Hematopoietic multipotent progenitor cell treated with erythropoietin and hydrocortisone succinate and interleukin-3 and kit ligand, for 4 days (in vitro differentiated cells): ENCODE results near the gene SLC2A11.
"Not testable (repeated sequence)": the region's sequence is repeated elsewhere in the genome, so short reads cannot be mapped to it uniquely, and the experiment has no call there.

Experiments
- DNase-seq: peaks from one replicate; pipeline ENCODE4 v3.0.0-alpha.2; 2015

SLC2A11 gene

GRCh38 chr22:23847991-23848864 lies 9.4 kb upstream of the SLC2A11 start:
- DNase-seq: no peak

DNA sequence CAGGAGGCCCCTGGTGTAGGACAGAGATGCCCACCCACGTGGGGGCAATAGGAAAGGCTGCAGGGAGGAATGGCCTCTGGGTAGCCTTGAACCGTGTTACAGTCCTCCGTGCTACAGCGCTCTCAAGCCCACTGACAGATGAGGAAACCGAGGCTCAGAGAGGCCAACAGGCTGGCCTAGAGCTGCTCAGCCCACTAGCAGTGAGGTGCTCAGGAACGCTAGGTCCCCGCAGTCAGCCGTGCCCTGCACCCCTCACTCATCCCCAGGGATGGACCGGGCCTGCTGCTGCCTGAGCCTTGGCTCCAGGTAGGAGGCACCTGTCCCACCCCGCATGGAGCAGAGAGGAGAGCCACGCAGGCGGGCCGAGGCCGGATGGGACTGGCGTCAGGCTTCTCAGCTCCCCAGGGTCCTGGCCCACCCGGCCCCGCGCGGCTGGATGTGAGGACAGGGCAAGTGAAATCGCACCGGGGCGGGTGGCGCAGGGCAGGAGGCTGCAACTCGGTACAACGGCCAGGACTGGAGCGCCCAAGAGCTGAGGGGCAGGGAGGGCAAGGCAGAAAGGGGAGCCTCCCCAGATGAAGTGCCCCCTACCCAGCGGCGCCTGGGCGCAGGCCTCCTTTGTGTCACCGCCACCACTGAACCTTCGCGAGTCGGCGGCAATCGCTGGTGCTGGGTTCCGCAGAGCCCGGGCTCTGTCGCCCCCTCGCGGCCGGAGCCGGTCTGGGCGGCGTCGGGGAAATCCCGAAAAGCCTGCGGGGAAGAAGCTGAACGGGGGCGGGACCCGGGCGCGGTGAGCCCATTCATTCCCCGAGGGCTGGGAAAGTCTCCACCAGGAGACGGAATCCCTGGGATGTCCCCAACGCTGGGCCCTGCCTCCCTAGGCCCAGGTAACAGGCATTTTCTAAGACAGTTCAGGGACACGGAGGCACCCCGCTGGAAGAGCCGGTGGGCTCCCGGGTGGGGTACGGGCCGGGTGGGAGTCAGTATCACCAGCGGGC lies 8.4 kb upstream of the SLC2A11 start:
- DNase-seq: peak; percentile 85

DNA sequence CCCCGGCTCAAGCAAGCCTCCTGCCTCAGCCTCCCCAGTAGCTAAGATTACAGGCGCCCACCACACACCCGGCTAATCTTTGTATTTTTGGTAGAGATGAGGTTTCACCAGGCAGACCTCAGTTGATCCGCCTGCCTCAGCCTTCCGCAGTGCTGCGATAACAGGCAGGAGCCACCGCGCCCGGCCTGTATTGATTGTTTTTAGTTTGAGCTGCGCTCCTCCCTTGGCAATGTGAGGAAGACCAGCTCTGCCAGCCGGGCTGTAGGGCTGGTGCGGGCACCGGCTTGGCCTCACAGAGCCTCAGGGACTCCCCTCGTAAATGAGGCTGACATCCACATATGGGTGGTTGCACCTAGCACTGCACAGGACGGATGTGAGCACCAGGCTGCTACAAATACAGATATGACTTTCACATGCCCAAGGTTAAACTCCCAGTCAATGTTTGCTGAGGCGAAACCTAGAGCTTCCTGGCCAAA lies 7.5 kb upstream of the SLC2A11 start:
- no peak for DNase-seq

- DNase-seq: peak; percentile 70
These were observed 712 bp upstream of the SLC2A11 start for GRCh38 chr22:23856721-23857605.

DNA sequence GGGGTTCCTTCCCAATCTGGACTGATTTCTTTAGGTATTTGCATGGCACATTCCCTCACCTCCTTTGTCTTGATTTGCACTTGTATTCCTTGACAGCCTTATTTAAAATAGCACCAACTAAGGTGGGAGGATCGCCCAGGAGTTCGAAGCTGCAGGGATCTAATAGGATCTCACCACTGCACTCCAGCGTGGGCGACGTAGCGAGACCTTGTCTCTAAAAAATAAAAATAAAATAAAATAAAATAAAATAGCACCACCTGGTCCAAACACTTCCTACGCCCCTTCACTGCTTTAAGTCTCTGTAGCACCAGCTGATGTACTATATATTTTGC lies 775 bp downstream of the SLC2A11 start:
- no peak for DNase-seq

DNA sequence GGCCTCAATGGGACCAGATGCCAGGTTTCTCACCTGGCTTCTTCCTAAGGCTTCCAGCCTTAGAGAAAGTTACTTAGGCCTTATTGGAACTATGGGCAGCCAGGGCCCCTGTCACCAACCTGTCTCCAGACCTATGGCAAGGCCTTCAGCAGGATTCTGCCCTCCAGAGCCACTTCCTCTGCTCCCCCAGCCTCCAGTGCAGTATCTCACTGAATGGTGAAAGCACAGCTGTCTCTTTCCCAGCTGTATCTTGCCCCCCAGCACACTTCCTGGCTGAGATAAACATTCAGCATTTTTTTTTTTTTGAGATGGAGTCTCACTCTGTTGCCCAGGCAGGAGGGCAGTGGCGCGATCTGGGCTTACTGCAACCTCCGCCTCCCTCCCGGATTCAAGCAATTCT lies 1.5 kb downstream of the SLC2A11 start:
- DNase-seq: peak; percentile 35

- DNase-seq: not testable (repeated sequence)
These were observed 2.5 kb downstream of the SLC2A11 start for GRCh38 chr22:23860187-23860586.

DNA sequence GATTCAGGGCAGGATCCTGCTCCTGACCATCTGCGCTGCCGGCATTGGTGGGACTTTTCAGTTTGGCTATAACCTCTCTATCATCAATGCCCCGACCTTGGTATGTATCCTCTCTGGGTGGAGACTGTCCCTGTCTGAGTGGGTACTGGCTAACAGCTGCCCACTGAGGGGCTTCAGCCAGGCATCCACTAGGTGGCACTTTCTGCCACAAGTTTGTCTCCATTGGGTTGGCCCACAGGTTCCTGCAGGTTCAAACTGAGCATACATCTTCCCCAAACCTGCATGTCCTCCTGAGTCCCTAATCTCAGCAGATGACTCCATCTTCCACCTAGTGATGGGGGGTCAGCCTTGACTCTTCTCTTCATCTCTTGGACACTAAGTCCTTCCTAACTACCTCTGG lies 4.4 kb downstream of the SLC2A11 start:
- peak; percentile 84 for DNase-seq

- DNase-seq: not testable (repeated sequence)
These were observed 7.0 kb downstream of the SLC2A11 start for GRCh38 chr22:23864499-23865154.

- DNase-seq: no peak
These were observed 10.9 kb downstream of the SLC2A11 start for GRCh38 chr22:23868580-23868979.

DNA sequence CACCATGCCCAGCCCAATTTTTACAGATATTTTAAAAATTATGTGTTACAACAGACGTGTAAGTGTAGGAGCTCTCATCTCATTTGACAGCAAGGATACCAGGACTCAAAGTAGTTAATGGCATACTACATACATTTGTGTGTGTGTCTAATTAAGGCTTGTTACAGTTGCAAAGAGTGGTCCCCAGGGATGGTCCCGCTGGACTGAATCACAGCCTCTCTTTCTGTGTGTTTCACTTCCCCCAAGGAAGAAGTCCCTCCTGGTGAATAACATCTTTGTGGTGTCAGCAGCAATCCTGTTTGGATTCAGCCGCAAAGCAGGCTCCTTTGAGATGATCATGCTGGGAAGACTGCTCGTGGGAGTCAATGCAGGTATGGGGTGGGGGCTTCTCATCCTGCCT lies 17.2 kb downstream of the SLC2A11 start:
- DNase-seq: no peak

DNA sequence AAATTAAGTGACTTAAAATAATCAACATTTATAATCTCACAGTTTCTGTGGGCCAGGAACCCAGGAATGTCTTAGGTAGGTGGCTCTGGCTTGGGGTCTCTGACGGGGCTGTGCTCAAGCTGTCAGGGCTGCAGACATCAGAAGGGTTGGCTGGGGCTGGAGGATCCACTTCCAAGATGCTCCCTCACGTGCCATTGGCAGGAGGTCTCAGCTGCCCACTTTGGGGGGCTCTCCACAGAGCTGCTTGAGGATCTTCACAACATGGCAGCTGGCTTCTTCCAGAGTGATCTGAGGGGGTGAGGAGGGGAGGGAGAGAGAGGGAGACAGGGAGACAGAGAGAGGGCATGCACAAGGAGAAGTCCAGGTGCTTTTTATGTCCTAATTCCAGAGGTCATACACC lies 18.1 kb downstream of the SLC2A11 start:
- DNase-seq: no peak

DNA sequence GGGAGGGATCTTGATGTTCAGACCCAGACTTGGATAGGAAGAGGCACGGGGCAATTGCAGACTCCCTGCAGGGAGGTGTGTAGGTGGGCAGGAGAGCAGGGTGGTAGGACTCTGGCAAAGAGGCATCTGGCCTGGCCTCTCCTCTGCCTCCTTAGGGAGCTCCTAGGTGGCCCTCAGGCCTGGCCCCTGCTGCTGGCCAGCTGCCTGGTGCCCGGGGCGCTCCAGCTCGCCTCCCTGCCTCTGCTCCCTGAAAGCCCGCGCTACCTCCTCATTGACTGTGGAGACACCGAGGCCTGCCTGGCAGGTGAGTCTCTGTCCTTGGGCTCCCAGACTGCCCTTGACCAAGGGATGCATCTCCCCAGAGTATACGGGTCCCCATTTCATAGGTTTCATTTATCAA lies 19.9 kb downstream of the SLC2A11 start:
- DNase-seq: no peak

DNA sequence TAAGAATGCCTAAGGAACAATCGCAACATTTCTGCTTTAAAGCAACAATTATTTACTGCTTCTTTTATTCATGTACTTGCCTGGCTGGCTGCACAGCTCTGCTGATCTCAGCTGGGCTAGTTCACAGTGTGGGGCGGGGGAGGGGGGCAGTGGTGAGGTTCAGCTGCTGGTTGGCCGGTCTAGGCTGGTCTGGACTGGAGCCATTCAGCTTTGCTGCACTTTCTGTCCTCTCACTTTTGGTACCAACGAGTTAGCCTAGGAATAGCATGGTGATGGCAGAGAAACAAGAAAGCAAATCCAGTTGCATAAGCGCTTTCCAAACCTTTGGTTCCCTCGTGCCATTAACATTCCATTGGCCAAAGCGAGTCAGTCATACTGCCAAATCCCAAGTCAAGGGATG lies 20.5 kb downstream of the SLC2A11 start:
- DNase-seq: no peak

- no peak for DNase-seq
These were observed 24.7 kb downstream of the SLC2A11 start for GRCh38 chr22:23882370-23882769.

DNA sequence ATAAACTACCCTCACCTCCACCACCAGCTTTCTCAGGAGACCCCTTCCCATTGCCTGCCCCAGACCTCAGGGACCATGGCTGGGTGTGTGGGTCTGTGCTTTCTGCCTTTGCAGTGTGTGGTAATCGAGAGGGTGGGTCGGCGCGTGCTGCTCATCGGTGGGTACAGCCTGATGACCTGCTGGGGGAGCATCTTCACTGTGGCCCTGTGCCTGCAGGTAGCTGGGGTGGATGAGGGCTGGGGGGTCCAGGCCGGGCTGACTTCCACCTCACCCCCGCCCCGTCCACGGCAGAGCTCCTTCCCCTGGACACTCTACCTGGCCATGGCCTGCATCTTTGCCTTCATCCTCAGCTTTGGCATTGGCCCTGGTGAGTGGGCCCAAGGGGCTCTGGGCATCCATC lies 26.0 kb downstream of the SLC2A11 start:
- DNase-seq: no peak

GRCh38 chr22:23884140-23884539 lies 26.5 kb downstream of the SLC2A11 start:
- no peak for DNase-seq

- peak; percentile 54 for DNase-seq
These were observed 31.1 kb downstream of the SLC2A11 start for GRCh38 chr22:23888615-23889401.

DNA sequence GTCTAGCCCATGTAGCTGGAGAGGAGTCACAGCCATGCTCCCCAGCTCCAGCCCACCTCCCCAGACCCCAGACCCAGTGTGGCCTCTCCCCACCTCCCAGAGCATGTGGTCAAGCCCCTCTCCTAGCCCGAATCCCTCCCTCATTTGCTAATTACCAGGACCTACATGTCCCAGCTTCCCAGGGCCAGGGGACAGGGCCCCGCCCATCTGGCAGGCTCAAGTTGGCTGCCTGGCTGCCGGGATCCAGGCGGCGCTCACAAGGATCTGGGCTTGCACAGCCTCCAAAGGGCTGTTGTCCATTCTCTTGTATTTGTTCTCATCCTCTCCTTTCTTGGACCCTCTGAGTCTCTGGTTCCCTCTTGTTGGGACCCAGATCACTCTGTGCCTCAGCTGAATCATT lies 31.9 kb downstream of the SLC2A11 start:
- no peak for DNase-seq

DNA sequence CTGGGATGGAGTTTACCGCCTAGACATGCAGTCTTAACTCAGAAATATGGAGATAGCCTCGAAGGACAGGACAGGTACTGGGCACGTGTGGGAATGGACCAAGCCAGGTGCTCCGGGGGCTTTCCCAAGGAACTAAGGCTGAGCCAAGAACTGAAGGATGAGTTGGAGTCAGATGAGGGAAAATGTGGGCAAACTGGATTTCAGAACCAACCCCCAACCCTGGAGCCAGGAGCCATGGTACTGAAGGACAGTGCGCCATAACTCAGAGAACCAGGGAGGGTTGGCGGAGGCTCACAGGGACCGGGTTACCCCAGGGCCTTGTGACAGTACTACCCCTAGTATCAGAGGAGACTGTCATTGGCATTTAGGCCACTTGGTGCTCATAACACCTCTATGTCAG lies 34.1 kb downstream of the SLC2A11 start:
- DNase-seq: no peak

GRCh38 chr22:23892130-23892529 lies 34.5 kb downstream of the SLC2A11 start:
- no peak for DNase-seq
